ENCODE measurements around the gene KIF2C. TPM values are rescaled to one million over a fixed set of nuclear protein-coding genes. Genes with fewer than 3 reads are reported as not detected.
"Not testable (repeated sequence)": the region's sequence is repeated elsewhere in the genome, so short reads cannot be mapped to it uniquely, and the experiment has no call there.

The KIF2C gene
- total and polyA plus RNA-seq, 2 experiments from 2014 or later, result 5.8 to 6.7 TPM

- H3K9me2 ChIP-seq (replicated peaks; ENCODE audit: insufficient read depth), result no peaks in the 10 kb centered on the region
- H3K36me3 ChIP-seq (replicated peaks; ENCODE audit: insufficient read depth, low read depth), result no peaks in the 10 kb centered on the region
- TF ChIP-seq CTCF (IDR thresholded peaks at IDR 0.05; ENCODE audit: poor library complexity), result no peak
- no peak for TF ChIP-seq EZH2phosphoT487 (IDR thresholded peaks at IDR 0.05; ENCODE audit: low read depth, severe bottlenecking, unreplicated experiment)
- TF ChIP-seq EZH2 (IDR thresholded peaks at IDR 0.05; ENCODE audit: borderline replicate concordance), result no peak
- no peak overlapping the region for H2AFZ ChIP-seq
- H4K20me1 ChIP-seq (ENCODE audit: insufficient read depth, poor library complexity, severe bottlenecking), result no peaks in the 10 kb centered on the region
- no peaks in the 10 kb centered on the region for H3K27me3 ChIP-seq
- peaks cover 4% of the 10 kb centered on the region for H3K4me1 ChIP-seq (ENCODE audit: insufficient read depth)
- WGBS (ENCODE audit: low lambda C conversion rate, missing lambda C conversion rate), result 88% methylated on average over 7 of the region's 7 CpGs
- H3K79me2 ChIP-seq, result no peaks in the 10 kb centered on the region
- no peak overlapping the region for H3K4me2 ChIP-seq
- DNase-seq (ENCODE audit: low spot score), result no peak
- H3K9me3 ChIP-seq (ENCODE audit: low read depth), result no peaks in the 10 kb centered on the region
- no peak overlapping the region for H3K4me3 ChIP-seq
- no peak overlapping the region for H3K27ac ChIP-seq
Measured at GRCh38 chr1:44696789-44697345, 42.8 kb upstream of the KIF2C start.

- Histone ChIP-seq H3K9me2 (replicated peaks; ENCODE audit: insufficient read depth) (no peaks in the 10 kb centered on the region), H4K20me1 (ENCODE audit: insufficient read depth, poor library complexity, severe bottlenecking) (no peaks in the 10 kb centered on the region), H3K4me3 (no peak overlapping the region), H3K4me2 (no peak overlapping the region), H3K79me2 (no peaks in the 10 kb centered on the region), H3K9me3 (ENCODE audit: low read depth) (no peaks in the 10 kb centered on the region), H2AFZ (no peak overlapping the region), H3K4me1 (ENCODE audit: insufficient read depth) (peaks cover 4% of the 10 kb centered on the region), H3K27me3 (no peaks in the 10 kb centered on the region), H3K36me3 (replicated peaks; ENCODE audit: insufficient read depth, low read depth) (no peaks in the 10 kb centered on the region), H3K27ac (no peak overlapping the region)
- no peak for DNase-seq (ENCODE audit: low spot score)
- no peak for TF ChIP-seq EZH2 (IDR thresholded peaks at IDR 0.05; ENCODE audit: borderline replicate concordance)
- TF ChIP-seq EZH2phosphoT487 (IDR thresholded peaks at IDR 0.05; ENCODE audit: low read depth, severe bottlenecking, unreplicated experiment), result no peak
- no peak for TF ChIP-seq CTCF (IDR thresholded peaks at IDR 0.05; ENCODE audit: poor library complexity)
- WGBS (ENCODE audit: low lambda C conversion rate, missing lambda C conversion rate), result 100% methylated on average over 3 of the region's 3 CpGs
Measured at GRCh38 chr1:44698138-44698537, 41.5 kb upstream of the KIF2C start.

GRCh38 chr1:44699375-44699774 lies 40.3 kb upstream of the KIF2C start:
- not testable (repeated sequence) for H3K4me1 ChIP-seq (ENCODE audit: insufficient read depth); H3K27me3 ChIP-seq; H3K9me3 ChIP-seq (ENCODE audit: low read depth); H3K9me2 ChIP-seq (replicated peaks; ENCODE audit: insufficient read depth); H3K27ac ChIP-seq; H3K79me2 ChIP-seq; H3K4me2 ChIP-seq; H3K4me3 ChIP-seq; DNase-seq (ENCODE audit: low spot score); H4K20me1 ChIP-seq (ENCODE audit: insufficient read depth, poor library complexity, severe bottlenecking); H3K36me3 ChIP-seq (replicated peaks; ENCODE audit: insufficient read depth, low read depth); H2AFZ ChIP-seq
- WGBS (ENCODE audit: low lambda C conversion rate, missing lambda C conversion rate), result 93% methylated on average over 9 of the region's 9 CpGs

GRCh38 chr1:44700573-44700972 lies 39.1 kb upstream of the KIF2C start:
- no peak for DNase-seq (ENCODE audit: low spot score)
- 59% methylated on average over 1 of the region's 1 CpG for WGBS (ENCODE audit: low lambda C conversion rate, missing lambda C conversion rate)

More at GRCh38 chr1:44700573-44700972, 39.1 kb upstream of the KIF2C start:
- no peak for TF ChIP-seq CTCF (IDR thresholded peaks at IDR 0.05; ENCODE audit: poor library complexity)
- Histone ChIP-seq H3K27me3 (no peaks in the 10 kb centered on the region), H3K27ac (no peak overlapping the region), H3K4me3 (no peak overlapping the region), H3K4me2 (no peak overlapping the region), H3K36me3 (replicated peaks; ENCODE audit: insufficient read depth, low read depth) (no peaks in the 10 kb centered on the region), H3K9me3 (ENCODE audit: low read depth) (no peaks in the 10 kb centered on the region), H4K20me1 (ENCODE audit: insufficient read depth, poor library complexity, severe bottlenecking) (no peaks in the 10 kb centered on the region), H3K4me1 (ENCODE audit: insufficient read depth) (peaks cover 4% of the 10 kb centered on the region), H3K9me2 (replicated peaks; ENCODE audit: insufficient read depth) (no peaks in the 10 kb centered on the region), H2AFZ (no peak overlapping the region), H3K79me2 (no peaks in the 10 kb centered on the region)

Data from hepatocyte (in vitro differentiated cells).